ENCODE measurements around the gene SPEN. TPM values are rescaled to one million over a fixed set of nuclear protein-coding genes. Genes with fewer than 3 reads are reported as not detected.

SPEN gene
- total and polyA plus RNA-seq, 2 of the 4 experiments (the other 2 are of a cell fraction): 7.6 to 15.8 TPM

DNA sequence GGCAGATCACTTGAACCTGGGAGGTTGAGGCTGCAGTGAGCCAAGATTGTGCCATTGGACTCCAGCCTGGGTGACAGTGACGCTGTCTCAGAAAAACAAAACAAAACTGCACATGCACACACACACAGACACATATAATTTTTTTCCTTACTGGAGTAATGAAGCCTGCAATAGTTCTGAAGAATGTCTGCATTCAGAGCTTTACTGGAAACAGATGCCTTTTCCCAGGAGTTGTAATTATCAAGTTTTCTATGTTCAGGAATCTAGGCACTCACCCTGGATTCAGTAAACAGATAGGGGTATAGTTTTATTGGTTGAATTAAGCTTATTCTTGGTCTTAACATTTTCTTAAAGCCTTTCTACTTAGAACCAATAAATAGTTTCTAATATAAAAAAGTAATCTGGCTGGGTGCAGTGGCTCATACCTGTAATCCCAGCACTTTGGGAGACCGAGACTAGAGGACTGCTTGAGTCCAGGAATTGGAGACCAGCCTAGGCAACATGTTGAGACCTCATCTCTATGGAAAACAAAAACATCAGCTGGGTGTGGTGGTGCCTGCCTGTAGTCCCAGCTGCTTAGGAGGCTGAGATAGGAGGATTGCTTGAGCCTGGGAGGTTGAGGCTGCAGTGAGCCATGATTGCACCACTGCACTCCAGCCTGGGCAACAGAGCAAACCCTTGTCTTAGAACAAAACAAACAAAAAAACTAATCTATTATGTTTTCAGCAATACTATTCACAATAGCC is 15.8 kb downstream of the SPEN start (continued):
- TF ChIP-seq, protein P1, sequence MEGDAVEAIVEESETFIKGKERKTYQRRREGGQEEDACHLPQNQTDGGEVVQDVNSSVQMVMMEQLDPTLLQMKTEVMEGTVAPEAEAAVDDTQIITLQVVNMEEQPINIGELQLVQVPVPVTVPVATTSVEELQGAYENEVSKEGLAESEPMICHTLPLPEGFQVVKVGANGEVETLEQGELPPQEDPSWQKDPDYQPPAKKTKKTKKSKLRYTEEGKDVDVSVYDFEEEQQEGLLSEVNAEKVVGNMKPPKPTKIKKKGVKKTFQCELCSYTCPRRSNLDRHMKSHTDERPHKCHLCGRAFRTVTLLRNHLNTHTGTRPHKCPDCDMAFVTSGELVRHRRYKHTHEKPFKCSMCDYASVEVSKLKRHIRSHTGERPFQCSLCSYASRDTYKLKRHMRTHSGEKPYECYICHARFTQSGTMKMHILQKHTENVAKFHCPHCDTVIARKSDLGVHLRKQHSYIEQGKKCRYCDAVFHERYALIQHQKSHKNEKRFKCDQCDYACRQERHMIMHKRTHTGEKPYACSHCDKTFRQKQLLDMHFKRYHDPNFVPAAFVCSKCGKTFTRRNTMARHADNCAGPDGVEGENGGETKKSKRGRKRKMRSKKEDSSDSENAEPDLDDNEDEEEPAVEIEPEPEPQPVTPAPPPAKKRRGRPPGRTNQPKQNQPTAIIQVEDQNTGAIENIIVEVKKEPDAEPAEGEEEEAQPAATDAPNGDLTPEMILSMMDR (conservative IDR thresholded peaks at IDR 0.05; ENCODE audit: low read depth, low read length): no peak

DNA sequence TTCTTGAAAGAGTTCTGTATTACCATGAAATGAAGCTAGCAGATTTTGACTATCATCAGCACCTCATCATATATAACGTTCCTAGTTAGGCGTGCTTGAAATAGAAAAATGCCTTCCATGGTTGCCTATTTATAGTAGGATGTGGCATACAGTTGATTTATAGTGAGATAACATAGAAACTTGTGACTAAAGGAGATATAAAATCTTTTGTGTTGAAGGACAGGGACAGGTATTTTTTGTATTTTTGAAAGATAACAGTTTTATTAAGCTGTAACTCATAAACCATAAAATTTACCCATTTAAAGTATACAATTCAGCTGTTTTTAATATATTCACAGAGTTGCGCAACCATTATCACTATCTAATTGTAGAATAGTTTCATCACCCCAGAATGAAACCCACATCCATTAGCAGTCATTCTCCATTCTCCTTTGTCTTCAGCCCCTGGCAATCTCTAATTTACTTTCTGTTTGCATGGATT is 19.3 kb downstream of the SPEN start:
- Histone ChIP-seq H2AFZ (replicated peaks; ENCODE audit: low read length, poor library complexity) (no peak overlapping the region), H3K4me2 (ENCODE audit: low read depth, low read length) (peak overlapping the region; percentile 66; the same call in 1 of the 2 replicates), H3K4me3 (ENCODE audit: insufficient read depth, low read depth, low read length) (no peak overlapping the region), H3K36me3 (ENCODE audit: control insufficient read depth, insufficient read depth, low read length) (no peaks in the 10 kb centered on the region), H2AK5ac (ENCODE audit: low read depth, low read length) (no peak overlapping the region), H4K20me1 (ENCODE audit: insufficient read depth, low read length) (peaks cover 49% of the 10 kb centered on the region), H3K27me3 (ENCODE audit: control insufficient read depth, insufficient read depth, low read length) (no peaks in the 10 kb centered on the region), H3K27ac (ENCODE audit: insufficient read depth, low read length) (no peak overlapping the region), H3K4ac (ENCODE audit: low read depth, low read length) (no peak overlapping the region), H2BK15ac (ENCODE audit: low read depth, low read length) (no peak overlapping the region), H3K9me3 (ENCODE audit: control insufficient read depth, insufficient read depth, low read length) (no peaks in the 10 kb centered on the region), H3K79me1 (ENCODE audit: low read depth in 1 of 2, low read length in 2 of 2) (peaks cover 6 to 77% of the 10 kb centered on the region in 2 experiments), H3K14ac (replicated peaks; ENCODE audit: low read depth, low read length) (no peak overlapping the region), H3K9me1 (ENCODE audit: insufficient read depth, low read length) (peaks cover 14% of the 10 kb centered on the region; the same call in 1 of the 2 replicates), H3K56ac (ENCODE audit: extremely low read depth, insufficient read depth, low read length) (no peak overlapping the region), H2AK9ac (replicated peaks; ENCODE audit: low read depth, low read length, poor library complexity) (no peak overlapping the region), H2BK5ac (ENCODE audit: low read depth, low read length, poor library complexity, severe bottlenecking) (no peak overlapping the region), H4K8ac (ENCODE audit: low read depth in 2 of 2, low read length in 2 of 2) (no peak overlapping the region), H4K91ac (ENCODE audit: insufficient read depth, low read depth, low read length) (no peak overlapping the region), H3K4me1 (ENCODE audit: control insufficient read depth, insufficient read depth, low read length) (peaks cover 7% of the 10 kb centered on the region), H4K5ac (ENCODE audit: low read depth, low read length) (no peak overlapping the region), H3K18ac (ENCODE audit: low read depth, low read length) (no peak overlapping the region), H2BK20ac (ENCODE audit: low read depth, low read length) (no peak overlapping the region), H3K23ac (ENCODE audit: low read depth, low read length) (no peak overlapping the region), H2BK120ac (ENCODE audit: low read depth, low read length) (no peak overlapping the region), H3K9ac (ENCODE audit: low read depth, low read length) (no peak overlapping the region)
- intact Hi-C loops (cut with micrococcal nuclease) (no loop called here), in situ Hi-C loops (cut with MboI; ENCODE audit: low sequenced_read_pairs) (no loop called here), dilution Hi-C loops (cut with HindIII; ENCODE audit: low sequenced_read_pairs, unreplicated experiment) (no loop called here)
- ATAC-seq (ENCODE audit: low read depth): no peak
- no peak for DNase-seq
- TF ChIP-seq CEBPB (IDR thresholded peaks at IDR 0.05; ENCODE audit: low read depth, low read length): peak; percentile 97
- TF ChIP-seq MAFK (IDR thresholded peaks at IDR 0.05; ENCODE audit: low read depth, low read length): no peak
- 80% methylated on average over 1 of the region's 3 CpGs; no CpG with 5 or more reads in 1 of the 2 experiments for WGBS, 2 experiments (ENCODE audit: extremely low coverage in 2 of 2, insufficient read length in 1 of 2)
- ChIA-PET CTCF (interaction anchor here (0.7 to 1.4 kb wide), 2 partner anchors 9 to 144 kb away, joined by 3 to 4 read pairs; no protein-coding TSS in a partner anchor), POLR2A (ENCODE audit: unreplicated experiment) (no interaction called here)
- BruUV-seq (replicated peaks): no TSS peak
